Effector CD4-positive, alpha-beta T cell (primary cell): ENCODE data around the gene DNAJB2.
A peak's percentile ranks its signal among the peaks of the same experiment; 100 is the strongest.
"Not testable (repeated sequence)": the region's sequence is repeated elsewhere in the genome, so short reads cannot be mapped to it uniquely, and the experiment has no call there.

Experiments
- DNase-seq: peaks from one replicate; pipeline ENCODE4 v3.0.0-alpha.2; 2020

The DNAJB2 gene

GRCh38 chr2:219258942-219259341, 20.2 kb upstream of the DNAJB2 start:
- DNase-seq: not testable (repeated sequence)

- DNase-seq: no peak
Observed at GRCh38 chr2:219261024-219261855, 17.9 kb upstream of the DNAJB2 start.

- no peak for DNase-seq
Observed at GRCh38 chr2:219266232-219266631, 12.9 kb upstream of the DNAJB2 start.

- DNase-seq: no peak
Observed at GRCh38 chr2:219266886-219267285, 12.3 kb upstream of the DNAJB2 start.

- no peak for DNase-seq
Observed at GRCh38 chr2:219268294-219268693, 10.9 kb upstream of the DNAJB2 start.

GRCh38 chr2:219269362-219270054, 9.7 kb upstream of the DNAJB2 start:
- DNase-seq: no peak

- no peak for DNase-seq
Observed at GRCh38 chr2:219270055-219270372, 9.2 kb upstream of the DNAJB2 start.

GRCh38 chr2:219271021-219271420, 8.1 kb upstream of the DNAJB2 start:
- DNase-seq: no peak

GRCh38 chr2:219272356-219272755, 6.8 kb upstream of the DNAJB2 start:
- no peak for DNase-seq

- no peak for DNase-seq
Observed at GRCh38 chr2:219272995-219273394, 6.2 kb upstream of the DNAJB2 start.

- no peak for DNase-seq
Observed at GRCh38 chr2:219273937-219274336, 5.2 kb upstream of the DNAJB2 start.

GRCh38 chr2:219274361-219274921, 4.7 kb upstream of the DNAJB2 start:
- no peak for DNase-seq

GRCh38 chr2:219277703-219278654, 1.2 kb upstream of the DNAJB2 start:
- peak; percentile 66 for DNase-seq

GRCh38 chr2:219278655-219279150, 463 bp upstream of the DNAJB2 start:
- no peak for DNase-seq

GRCh38 chr2:219279916-219280516, 850 bp downstream of the DNAJB2 start:
- DNase-seq: no peak

- no peak for DNase-seq
Observed at GRCh38 chr2:219280651-219281050, 1.5 kb downstream of the DNAJB2 start.

GRCh38 chr2:219281588-219281987, 2.4 kb downstream of the DNAJB2 start:
- DNase-seq: no peak

GRCh38 chr2:219282375-219282774, 3.2 kb downstream of the DNAJB2 start:
- no peak for DNase-seq

- DNase-seq: no peak
Observed at GRCh38 chr2:219282943-219283581, 3.9 kb downstream of the DNAJB2 start.

- no peak for DNase-seq
Observed at GRCh38 chr2:219284501-219285372, 5.6 kb downstream of the DNAJB2 start.

- DNase-seq: no peak
Observed at GRCh38 chr2:219285373-219285735, 6.2 kb downstream of the DNAJB2 start.
